ENCODE measurements around the gene MICAL1.

MICAL1 gene

GRCh38 chr6:109452181-109452580 lies 3.4 kb downstream of the MICAL1 start:
- DNase-seq = no peak

GRCh38 chr6:109451376-109451775 lies 4.2 kb downstream of the MICAL1 start:
- no peak for DNase-seq

- DNase-seq = no peak
Observed at GRCh38 chr6:109450801-109451200, 4.8 kb downstream of the MICAL1 start.

- no peak for DNase-seq
Observed at GRCh38 chr6:109449795-109450673, 5.5 kb downstream of the MICAL1 start.

- no peak for DNase-seq
Observed at GRCh38 chr6:109449064-109449794, 6.3 kb downstream of the MICAL1 start.

GRCh38 chr6:109448615-109449014 lies 7.0 kb downstream of the MICAL1 start:
- no peak for DNase-seq

- no peak for DNase-seq
Observed at GRCh38 chr6:109447878-109448555, 7.6 kb downstream of the MICAL1 start.

- DNase-seq = no peak
Observed at GRCh38 chr6:109447087-109447486, 8.5 kb downstream of the MICAL1 start.

- no peak for DNase-seq
Observed at GRCh38 chr6:109446541-109446940, 9.0 kb downstream of the MICAL1 start.

- no peak for DNase-seq
Observed at GRCh38 chr6:109446072-109446471, 9.5 kb downstream of the MICAL1 start.

GRCh38 chr6:109445382-109445781 lies 10.2 kb downstream of the MICAL1 start:
- DNase-seq = no peak

- no peak for DNase-seq
Observed at GRCh38 chr6:109443425-109443950, 12.1 kb downstream of the MICAL1 start.

GRCh38 chr6:109442393-109442924 lies 13.1 kb downstream of the MICAL1 start:
- no peak for DNase-seq

- DNase-seq = no peak
Observed at GRCh38 chr6:109441069-109441816, 14.3 kb downstream of the MICAL1 start.

- DNase-seq = peak; percentile 57
Observed at GRCh38 chr6:109440331-109441068, 15.1 kb downstream of the MICAL1 start, which contains the start of the genes PPIL6 and SMPD2. Gene PPIL6 (minus strand): TSS chr6:109440628. CDS start chr6:109440590, 38 bp downstream. Gene SMPD2 (plus strand): TSS chr6:109440724. CDS start chr6:109441122, 398 bp downstream.

- no peak for DNase-seq
Observed at GRCh38 chr6:109436041-109436440, 19.5 kb downstream of the MICAL1 start.

- no peak for DNase-seq
Observed at GRCh38 chr6:109434456-109434855, 21.1 kb downstream of the MICAL1 start.

GRCh38 chr6:109429496-109429895 lies 26.1 kb downstream of the MICAL1 start:
- no peak for DNase-seq

- DNase-seq = no peak
Observed at GRCh38 chr6:109428889-109429477, 26.6 kb downstream of the MICAL1 start.

GRCh38 chr6:109424946-109425345 lies 30.6 kb downstream of the MICAL1 start:
- DNase-seq = no peak

- DNase-seq = no peak
Observed at GRCh38 chr6:109421184-109421583, 34.4 kb downstream of the MICAL1 start.
